BLaER1 treated with 17β-estradiol and CSF1 and Interleukin-3, amounts not matched to agents 10 nM and 100 nM (cell line): Measurements from ENCODE around the gene UBAP1L.

Experiments
- H3K27ac ChIP-seq, 11 experiments: shearing (Covaris generic); formaldehyde crosslinking; 2 replicates each; pipeline ENCODE4 v1.8.1; 2022
- H3K27me3 ChIP-seq, 11 experiments: shearing (Covaris generic); formaldehyde crosslinking; 2 replicates each; pipeline ENCODE4 v1.8.1; 2022
- H3K36me3 ChIP-seq, 11 experiments: shearing (Covaris generic); formaldehyde crosslinking; 2 replicates each; pipeline ENCODE4 v1.8.1; 2022
- H3K4me1 ChIP-seq, 10 experiments: shearing (Covaris generic); formaldehyde crosslinking; 2 replicates each; pipeline ENCODE4 v1.8.1; 2022
- H3K4me2 ChIP-seq, 11 experiments: shearing (Covaris generic); formaldehyde crosslinking; 2 replicates each; pipeline ENCODE4 v1.8.1; 2022
- H3K4me3 ChIP-seq, 10 experiments: shearing (Covaris generic); formaldehyde crosslinking; 2 replicates each; pipeline ENCODE4 v1.8.1; 2022
- H3K9ac ChIP-seq, 11 experiments: shearing (Covaris generic); formaldehyde crosslinking; 2 replicates each; pipeline ENCODE4 v1.8.1; 2022
- H3K9me3 ChIP-seq, 11 experiments: shearing (Covaris generic); formaldehyde crosslinking; replicated peaks in 1 of 11; 2 replicates each; pipeline ENCODE4 v1.8.1; 2022
- H4K20me1 ChIP-seq, 11 experiments: shearing (Covaris generic); formaldehyde crosslinking; 2 replicates each; pipeline ENCODE4 v1.8.1; 2022
- Cebpa-rat ChIP-seq, 11 experiments: shearing (Covaris generic); IDR thresholded peaks; 2 replicates each; pipeline ENCODE4 v1.8.1; 2022

The UBAP1L gene

GRCh38 chr15:65072617-65073016, 42.4 kb downstream of the UBAP1L start:
- H3K9ac ChIP-seq, result no peak overlapping the region
- peak overlapping the region in 5 of 11 experiments; percentile 4 to 64 (median 26); a peak in 2 of 22 replicates for H3K27ac ChIP-seq
- H3K4me3 ChIP-seq, result no peak overlapping the region; a peak in 1 of 20 replicates
- peaks cover 30 to 73% (median 69%) of the 10 kb centered on the region in 10 experiments for H3K4me1 ChIP-seq
- H4K20me1 ChIP-seq, result no peaks in the 10 kb centered on the region; a peak in 1 of 22 replicates
- no peak for TF ChIP-seq Cebpa-rat (IDR thresholded peaks at IDR 0.05)
- peaks cover 5 to 15% (median 10%) of the 10 kb centered on the region in 11 experiments; a peak in 19 of 22 replicates for H3K27me3 ChIP-seq
- peak overlapping the region; percentile 20 to 94 (median 81) for H3K4me2 ChIP-seq
- no peaks in the 10 kb centered on the region for H3K36me3 ChIP-seq
- peaks cover 0 to 27% (median 8%) of the 10 kb centered on the region in 11 experiments; a peak in 10 of 22 replicates for H3K9me3 ChIP-seq

- peak overlapping the region in 7 of 11 experiments; percentile 7 to 49 (median 32); a peak in 8 of 22 replicates for H3K9ac ChIP-seq
- H3K4me1 ChIP-seq, result peaks cover 28 to 73% (median 69%) of the 10 kb centered on the region in 10 experiments
- peaks cover 0 to 27% (median 8%) of the 10 kb centered on the region in 11 experiments; a peak in 10 of 22 replicates for H3K9me3 ChIP-seq
- no peaks in the 10 kb centered on the region for H3K36me3 ChIP-seq
- no peak for TF ChIP-seq Cebpa-rat (IDR thresholded peaks at IDR 0.05)
- H3K4me3 ChIP-seq, result peak overlapping the region in 3 of 10 experiments; percentile 2 to 30 (median 11); a peak in 4 of 20 replicates
- H3K4me2 ChIP-seq, result peak overlapping the region; percentile 20 to 94 (median 81)
- peaks cover 10 to 21% (median 15%) of the 10 kb centered on the region in 11 experiments; a peak in 19 of 22 replicates for H3K27me3 ChIP-seq
- no peaks in the 10 kb centered on the region; a peak in 1 of 22 replicates for H4K20me1 ChIP-seq
- peak overlapping the region in 7 of 11 experiments; percentile 4 to 64 (median 26); a peak in 9 of 22 replicates for H3K27ac ChIP-seq
These were observed 43.0 kb downstream of the UBAP1L start for GRCh38 chr15:65072027-65072426.

DNA sequence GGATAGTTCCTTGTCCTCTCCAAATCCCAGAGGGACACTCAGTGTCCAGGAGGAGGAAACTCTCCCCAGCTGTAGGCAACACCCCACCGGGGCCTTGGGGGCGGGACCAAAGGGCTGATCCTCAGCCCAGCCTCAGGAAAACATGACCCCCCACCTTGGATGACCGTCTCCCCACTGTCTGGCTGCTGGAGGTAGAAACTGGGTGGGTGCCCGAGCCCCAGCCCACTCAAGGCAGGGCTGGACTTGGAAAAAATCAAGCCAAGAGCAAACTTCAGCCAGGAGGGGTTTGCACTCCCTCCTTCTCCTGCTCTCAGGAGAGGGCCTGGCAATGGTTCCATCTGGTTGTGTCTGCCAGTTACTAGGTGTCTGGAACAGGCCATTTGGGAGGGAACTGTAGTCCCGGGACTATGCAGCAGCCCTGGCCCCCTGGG, 43.6 kb downstream of the UBAP1L start:
- Histone ChIP-seq H3K4me1 (peaks cover 22 to 73% (median 69%) of the 10 kb centered on the region in 10 experiments), H3K9me3 (peaks cover 0 to 27% (median 8%) of the 10 kb centered on the region in 11 experiments; a peak in 10 of 22 replicates), H3K27ac (peak overlapping the region in 7 of 11 experiments; percentile 4 to 64 (median 26); a peak in 10 of 22 replicates), H3K36me3 (no peaks in the 10 kb centered on the region), H3K27me3 (peaks cover 10 to 23% (median 16%) of the 10 kb centered on the region in 11 experiments; a peak in 19 of 22 replicates), H3K4me2 (peak overlapping the region; percentile 20 to 94 (median 81); a peak in 21 of 22 replicates), H3K4me3 (peak overlapping the region in 2 of 10 experiments; percentile 2 to 30; a peak in 2 of 20 replicates), H4K20me1 (no peaks in the 10 kb centered on the region; a peak in 1 of 22 replicates), H3K9ac (peak overlapping the region in 4 of 11 experiments; percentile 7 to 47 (median 26); a peak in 4 of 22 replicates)
- no peak for TF ChIP-seq Cebpa-rat (IDR thresholded peaks at IDR 0.05)

DNA sequence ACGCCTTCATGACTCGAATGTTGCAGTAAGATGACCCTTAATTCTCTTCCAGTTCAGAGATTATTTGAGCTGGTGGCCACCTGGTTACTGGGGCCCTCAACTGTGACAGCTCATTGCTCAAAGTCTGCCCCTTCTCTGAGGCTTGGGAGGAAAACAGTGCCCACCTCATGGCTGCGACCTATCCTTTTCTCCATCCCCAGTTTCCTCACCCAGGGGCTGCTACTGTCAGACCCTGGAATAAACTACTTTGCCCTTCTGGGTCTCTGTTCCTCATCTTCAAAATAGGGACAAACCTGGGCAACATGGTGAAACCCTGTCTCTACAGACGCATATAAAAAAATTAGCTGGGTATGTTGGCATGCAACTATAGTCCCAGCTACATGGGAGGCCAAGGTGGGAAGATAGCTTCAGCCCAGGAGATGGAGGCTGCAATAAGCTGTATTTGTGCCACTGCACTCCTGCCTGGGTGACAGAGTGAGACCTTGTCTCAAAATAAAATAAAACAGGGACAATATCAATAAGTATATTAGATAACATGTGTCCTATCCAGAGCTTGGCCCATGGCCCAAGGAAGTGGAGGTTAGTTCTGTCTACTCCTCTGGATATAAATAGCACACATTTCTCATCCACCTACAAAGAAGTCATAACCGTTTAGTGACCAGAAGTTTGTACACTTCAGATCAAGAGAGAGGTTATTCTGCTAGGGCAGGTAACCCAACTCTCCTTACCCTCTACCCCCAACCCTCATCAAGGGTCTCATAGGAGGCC, 45.0 kb downstream of the UBAP1L start:
- Histone ChIP-seq H3K4me3 (no peak overlapping the region), H4K20me1 (no peaks in the 10 kb centered on the region; a peak in 1 of 22 replicates), H3K4me1 (peaks cover 16 to 81% (median 74%) of the 10 kb centered on the region in 10 experiments), H3K9me3 (peaks cover 0 to 24% (median 8%) of the 10 kb centered on the region in 11 experiments; a peak in 10 of 22 replicates), H3K27ac (no peak overlapping the region), H3K36me3 (no peaks in the 10 kb centered on the region), H3K4me2 (peak overlapping the region in 8 of 11 experiments; percentile 2 to 94 (median 88); a peak in 16 of 22 replicates), H3K27me3 (peaks cover 10 to 27% (median 16%) of the 10 kb centered on the region in 11 experiments; a peak in 19 of 22 replicates), H3K9ac (no peak overlapping the region)
- no peak for TF ChIP-seq Cebpa-rat (IDR thresholded peaks at IDR 0.05)

GRCh38 chr15:65069179-65069578, 45.8 kb downstream of the UBAP1L start:
- TF ChIP-seq Cebpa-rat (IDR thresholded peaks at IDR 0.05), result no peak
- Histone ChIP-seq H3K4me1 (peaks cover 16 to 85% (median 75%) of the 10 kb centered on the region in 10 experiments), H3K9me3 (peaks cover 0 to 17% (median 7%) of the 10 kb centered on the region in 11 experiments; a peak in 9 of 22 replicates), H3K4me2 (peak overlapping the region in 8 of 11 experiments; percentile 2 to 94 (median 88); a peak in 10 of 22 replicates), H3K36me3 (no peaks in the 10 kb centered on the region), H3K27me3 (peaks cover 10 to 27% (median 16%) of the 10 kb centered on the region in 11 experiments; a peak in 19 of 22 replicates), H3K9ac (no peak overlapping the region), H3K4me3 (no peak overlapping the region), H3K27ac (no peak overlapping the region), H4K20me1 (no peaks in the 10 kb centered on the region; a peak in 1 of 22 replicates)

DNA sequence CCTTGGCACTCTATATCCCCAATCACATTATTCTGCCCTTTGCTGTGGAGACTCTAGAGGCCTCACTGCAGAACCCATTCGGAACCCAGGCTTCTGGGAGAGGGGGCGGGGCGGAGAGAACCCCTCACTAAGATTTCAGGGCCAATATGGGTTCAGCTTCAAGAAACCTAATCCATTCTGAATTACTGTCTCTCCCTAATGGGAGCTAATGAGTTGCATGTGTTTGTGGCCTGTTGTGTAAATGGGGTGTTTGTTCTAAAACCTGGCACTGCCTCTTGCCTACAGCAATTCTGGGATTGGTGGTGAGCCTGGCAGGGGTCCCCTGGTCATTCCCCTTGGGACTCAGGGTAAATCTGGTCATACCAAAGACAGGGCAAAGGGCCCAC, 46.6 kb downstream of the UBAP1L start:
- Histone ChIP-seq H3K27ac (no peak overlapping the region), H3K4me2 (peak overlapping the region in 9 of 11 experiments; percentile 68 to 94 (median 82); a peak in 15 of 22 replicates), H4K20me1 (no peaks in the 10 kb centered on the region; a peak in 1 of 22 replicates), H3K36me3 (no peaks in the 10 kb centered on the region), H3K4me3 (no peak overlapping the region), H3K27me3 (peaks cover 10 to 27% (median 16%) of the 10 kb centered on the region in 11 experiments; a peak in 19 of 22 replicates), H3K4me1 (peaks cover 16 to 85% (median 75%) of the 10 kb centered on the region in 10 experiments), H3K9ac (no peak overlapping the region), H3K9me3 (peaks cover 0 to 10% (median 6%) of the 10 kb centered on the region in 11 experiments; a peak in 9 of 22 replicates)
- no peak for TF ChIP-seq Cebpa-rat (IDR thresholded peaks at IDR 0.05)

- Histone ChIP-seq H4K20me1 (no peaks in the 10 kb centered on the region; a peak in 1 of 22 replicates), H3K9ac (peak within 1 kb of the TSS in 3 of 11 experiments; percentile 7 to 32 (median 27); a peak in 4 of 22 replicates), H3K27ac (peak within 1 kb of the TSS in 2 of 11 experiments; percentile 47 to 48; a peak in 6 of 22 replicates), H3K4me2 (peak within 1 kb of the TSS; percentile 68 to 94 (median 81)), H3K4me1 (peaks cover 16 to 83% (median 74%) of the 10 kb centered on the region in 10 experiments), H3K36me3 (no peaks in the 10 kb centered on the region), H3K27me3 (peaks cover 10 to 27% (median 16%) of the 10 kb centered on the region in 11 experiments; a peak in 19 of 22 replicates), H3K4me3 (peak within 1 kb of the TSS in 8 of 10 experiments; percentile 30 to 56 (median 33); a peak in 15 of 20 replicates), H3K9me3 (peaks cover 0 to 4% (median under 1%) of the 10 kb centered on the region in 11 experiments; a peak in 8 of 22 replicates)
- TF ChIP-seq Cebpa-rat (IDR thresholded peaks at IDR 0.05), result no peak
These were observed 47.2 kb downstream of the UBAP1L start, which contains the start of gene RASL12 for GRCh38 chr15:65067645-65068402. RASL12 (minus strand) TSS chr15:65067991; CDS start chr15:65067835, 156 bp downstream.

- H3K9ac ChIP-seq, result 0 out of 22 replicates have a peak overlapping the region, but pooled peaks of 1 of the 11 experiments have one; percentile 7
- peaks cover 10 to 27% (median 16%) of the 10 kb centered on the region in 11 experiments; a peak in 19 of 22 replicates for H3K27me3 ChIP-seq
- TF ChIP-seq Cebpa-rat (IDR thresholded peaks at IDR 0.05), result no peak
- H3K9me3 ChIP-seq, result no peaks in the 10 kb centered on the region
- H3K36me3 ChIP-seq, result no peaks in the 10 kb centered on the region
- peak overlapping the region; percentile 68 to 94 (median 81); a peak in 20 of 22 replicates for H3K4me2 ChIP-seq
- peaks cover 13 to 78% (median 68%) of the 10 kb centered on the region in 10 experiments for H3K4me1 ChIP-seq
- no peaks in the 10 kb centered on the region; a peak in 1 of 22 replicates for H4K20me1 ChIP-seq
- peak overlapping the region in 2 of 11 experiments; percentile 34 to 48; a peak in 4 of 22 replicates for H3K27ac ChIP-seq
- H3K4me3 ChIP-seq, result peak overlapping the region in 5 of 10 experiments; percentile 30 to 56 (median 33); a peak in 7 of 20 replicates
These were observed 47.7 kb downstream of the UBAP1L start for GRCh38 chr15:65067317-65067644.
